OCI-LY1 (cell line): Measurements from ENCODE around the gene IQCN.

Experiments used
- H2AFZ ChIP-seq: fragments of 200-600 bp; sonication (generic), shearing (Covaris generic); 2 replicates; pipeline ENCODE4 v1.6.0; 2014; ENCODE audit warnings: antibody characterized with exemption, mild to moderate bottlenecking, low read length
- H3F3A ChIP-seq: fragments of 200-600 bp; sonication (generic), shearing (Covaris generic); 2 replicates; pipeline ENCODE4 v1.6.0; 2014; ENCODE audit warnings: mild to moderate bottlenecking, antibody characterized with exemption, low read length, moderate library complexity; ENCODE audit not compliant: insufficient read depth
- H3K27ac ChIP-seq: fragments of 200-600 bp; sonication (generic); 2 replicates; pipeline ENCODE4 v1.5.1; 2014; ENCODE audit warnings: low read length, mixed run types, mild to moderate bottlenecking, low read depth; ENCODE audit not compliant: poor library complexity, severe bottlenecking
- H3K27me3 ChIP-seq: fragments of 200-600 bp; sonication (generic); 2 replicates; pipeline ENCODE4 v1.6.0; 2014; ENCODE audit warnings: antibody characterized with exemption, mild to moderate bottlenecking, low read length, moderate library complexity; ENCODE audit not compliant: insufficient read depth
- H3K36me3 ChIP-seq: fragments of 200-600 bp; sonication (generic); 2 replicates; pipeline ENCODE4 v1.6.1; 2014; ENCODE audit warnings: mild to moderate bottlenecking, antibody characterized with exemption, low read length, moderate library complexity, mixed read lengths; ENCODE audit not compliant: insufficient read depth
- H3K4me1 ChIP-seq: fragments of 200-600 bp; sonication (generic); 2 replicates; pipeline ENCODE4 v1.5.1; 2014; ENCODE audit warnings: mild to moderate bottlenecking, low read length, moderate library complexity; ENCODE audit not compliant: insufficient read depth, severe bottlenecking
- H3K4me2 ChIP-seq: fragments of 200-600 bp; sonication (generic), shearing (Covaris generic); 2 replicates; pipeline ENCODE4 v1.6.1; 2014; ENCODE audit warnings: low read length
- H3K4me3 ChIP-seq: fragments of 200-600 bp; sonication (generic); 2 replicates; pipeline ENCODE4 v1.5.1; 2014; ENCODE audit warnings: low read length, low read depth, mild to moderate bottlenecking, mixed read lengths; ENCODE audit not compliant: poor library complexity, severe bottlenecking
- H3K79me2 ChIP-seq: fragments of 200-600 bp; shearing (Covaris generic); 2 replicates; pipeline ENCODE4 v1.6.1; 2016; ENCODE audit warnings: mixed run types, low read length, mixed read lengths; ENCODE audit not compliant: insufficient read depth
- H3K9ac ChIP-seq: fragments of 200-600 bp; sonication (generic), shearing (Covaris generic); 2 replicates; pipeline ENCODE4 v1.6.1; 2014; ENCODE audit warnings: mild to moderate bottlenecking, low read length, mixed read lengths
- H3K9me2 ChIP-seq: fragments of 200-600 bp; sonication (generic), shearing (Covaris generic); 2 replicates; pipeline ENCODE4 v1.6.1; 2014; ENCODE audit warnings: low read depth, mild to moderate bottlenecking, low read length, mixed read lengths
- H3K9me3 ChIP-seq: fragments of 200-600 bp; shearing (Covaris generic); 2 replicates; pipeline ENCODE4 v1.6.1; 2014; ENCODE audit warnings: low read length, mixed read lengths
- H4K20me1 ChIP-seq: fragments of 200-600 bp; sonication (generic), shearing (Covaris generic); 2 replicates; pipeline ENCODE4 v1.6.0; 2016; ENCODE audit warnings: mild to moderate bottlenecking, low read length; ENCODE audit not compliant: insufficient read depth
- EZH2 ChIP-seq: fragments of 200-600 bp; sonication (generic), shearing (Covaris generic); IDR thresholded peaks from 2 replicates; pipeline ENCODE4 v1.8.0; 2017; ENCODE audit warnings: borderline replicate concordance, mixed run types, mild to moderate bottlenecking, antibody characterized with exemption, low read length, moderate library complexity, mixed read lengths
- TF ChIP-seq, protein P1 (sequence below): fragments of 200-600 bp; sonication (generic), shearing (Covaris generic); IDR thresholded peaks from 2 replicates; pipeline ENCODE4 v1.5.1; 2017; ENCODE audit warnings: mild to moderate bottlenecking, antibody characterized with exemption, low read length, moderate library complexity, mixed read lengths

IQCN gene

GRCh38 chr19:18271433-18271841 lies 2.8 kb downstream of the IQCN start:
- Histone ChIP-seq H3K36me3 (no peaks in the 10 kb centered on the region), H3K79me2 (no peaks in the 10 kb centered on the region), H2AFZ (no peak overlapping the region), H3F3A (no peaks in the 10 kb centered on the region), H3K4me1 (no peaks in the 10 kb centered on the region), H3K9me3 (no peaks in the 10 kb centered on the region), H3K4me2 (no peak overlapping the region), H3K27ac (no peak overlapping the region), H3K27me3 (no peaks in the 10 kb centered on the region; the same call in 1 of the 2 replicates), H4K20me1 (no peaks in the 10 kb centered on the region), H3K4me3 (no peak overlapping the region), H3K9ac (no peak overlapping the region), H3K9me2 (no peaks in the 10 kb centered on the region)
- no peak for TF ChIP-seq EZH2
- TF ChIP-seq, protein P1, sequence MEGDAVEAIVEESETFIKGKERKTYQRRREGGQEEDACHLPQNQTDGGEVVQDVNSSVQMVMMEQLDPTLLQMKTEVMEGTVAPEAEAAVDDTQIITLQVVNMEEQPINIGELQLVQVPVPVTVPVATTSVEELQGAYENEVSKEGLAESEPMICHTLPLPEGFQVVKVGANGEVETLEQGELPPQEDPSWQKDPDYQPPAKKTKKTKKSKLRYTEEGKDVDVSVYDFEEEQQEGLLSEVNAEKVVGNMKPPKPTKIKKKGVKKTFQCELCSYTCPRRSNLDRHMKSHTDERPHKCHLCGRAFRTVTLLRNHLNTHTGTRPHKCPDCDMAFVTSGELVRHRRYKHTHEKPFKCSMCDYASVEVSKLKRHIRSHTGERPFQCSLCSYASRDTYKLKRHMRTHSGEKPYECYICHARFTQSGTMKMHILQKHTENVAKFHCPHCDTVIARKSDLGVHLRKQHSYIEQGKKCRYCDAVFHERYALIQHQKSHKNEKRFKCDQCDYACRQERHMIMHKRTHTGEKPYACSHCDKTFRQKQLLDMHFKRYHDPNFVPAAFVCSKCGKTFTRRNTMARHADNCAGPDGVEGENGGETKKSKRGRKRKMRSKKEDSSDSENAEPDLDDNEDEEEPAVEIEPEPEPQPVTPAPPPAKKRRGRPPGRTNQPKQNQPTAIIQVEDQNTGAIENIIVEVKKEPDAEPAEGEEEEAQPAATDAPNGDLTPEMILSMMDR: no peak

DNA sequence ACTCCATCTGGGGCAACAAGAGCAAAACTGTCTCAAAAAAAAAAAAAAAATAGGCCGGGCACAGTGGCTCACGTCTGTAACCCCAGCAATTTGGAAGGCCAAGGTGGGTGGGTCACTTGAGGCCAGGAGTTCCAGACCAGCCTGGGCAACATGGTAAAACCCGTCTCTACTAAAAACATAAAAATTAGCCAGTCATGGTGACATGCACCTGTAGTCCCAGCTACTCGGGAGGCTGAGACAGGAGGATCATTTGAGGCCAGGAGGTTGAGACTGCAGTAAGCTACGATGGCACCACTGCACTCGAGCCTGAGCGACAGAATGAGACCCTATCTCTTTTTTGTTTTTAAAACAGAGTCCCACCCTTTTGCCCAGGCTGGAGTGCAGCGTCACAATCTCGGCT lies 3.9 kb downstream of the IQCN start:
- no peaks in the 10 kb centered on the region for H3K4me1 ChIP-seq
- no peak overlapping the region for H3K4me2 ChIP-seq
- no peak overlapping the region for H3K9ac ChIP-seq
- H3K4me3 ChIP-seq: no peak overlapping the region
- H3K36me3 ChIP-seq: no peaks in the 10 kb centered on the region
- TF ChIP-seq, protein P1: no peak
- no peak for TF ChIP-seq EZH2
- H3K9me3 ChIP-seq: no peaks in the 10 kb centered on the region
- H3K27me3 ChIP-seq: no peaks in the 10 kb centered on the region; the same call in 1 of the 2 replicates
- no peaks in the 10 kb centered on the region for H3F3A ChIP-seq
- H3K9me2 ChIP-seq: no peaks in the 10 kb centered on the region
- no peak overlapping the region for H2AFZ ChIP-seq
- H4K20me1 ChIP-seq: no peaks in the 10 kb centered on the region
- H3K27ac ChIP-seq: no peak overlapping the region
- H3K79me2 ChIP-seq: no peaks in the 10 kb centered on the region

- no peaks in the 10 kb centered on the region for H3K9me3 ChIP-seq
- H4K20me1 ChIP-seq: no peaks in the 10 kb centered on the region
- no peak overlapping the region for H3K27ac ChIP-seq
- H3K79me2 ChIP-seq: no peaks in the 10 kb centered on the region
- no peaks in the 10 kb centered on the region for H3K9me2 ChIP-seq
- no peak overlapping the region for H2AFZ ChIP-seq
- H3F3A ChIP-seq: no peaks in the 10 kb centered on the region
- H3K36me3 ChIP-seq: no peaks in the 10 kb centered on the region
- H3K9ac ChIP-seq: no peak overlapping the region
- H3K4me1 ChIP-seq: no peaks in the 10 kb centered on the region
- no peaks in the 10 kb centered on the region; the same call in 1 of the 2 replicates for H3K27me3 ChIP-seq
- no peak overlapping the region for H3K4me2 ChIP-seq
- TF ChIP-seq, protein P1: no peak
- TF ChIP-seq EZH2: no peak
- H3K4me3 ChIP-seq: no peak overlapping the region
Observed at GRCh38 chr19:18269070-18269723, 5.1 kb downstream of the IQCN start.
